ENCODE measurements around the gene ELN. TPM values are rescaled to one million over a fixed set of nuclear protein-coding genes. Genes with fewer than 3 reads are reported as not detected.
"Not testable (repeated sequence)": the region's sequence is repeated elsewhere in the genome, so short reads cannot be mapped to it uniquely, and the experiment has no call there.

The ELN gene
- total RNA-seq: 11.0 TPM

GRCh38 chr7:74027683-74028320 lies at the start of gene ELN:
Gene ELN, plus strand, starts transcription at chr7:74028173. Its CDS starts 15 bp downstream, at chr7:74028188.
- peak; percentile 70 to 79 for DNase-seq (ENCODE audit: low spot score in 2 of 2)
- no peak for FAIRE-seq

GRCh38 chr7:73978661-73979563 lies 49.1 kb upstream of the ELN start:
- no peak for DNase-seq (ENCODE audit: low spot score in 2 of 2)
- FAIRE-seq: no peak

GRCh38 chr7:73979656-73980055 lies 48.3 kb upstream of the ELN start:
- FAIRE-seq; DNase-seq (ENCODE audit: low spot score in 2 of 2): not testable (repeated sequence)

- DNase-seq (ENCODE audit: low spot score in 2 of 2) (no peak), FAIRE-seq (no peak)
These were observed 47.8 kb upstream of the ELN start for GRCh38 chr7:73980206-73980605.

GRCh38 chr7:73981933-73982332 lies 46.0 kb upstream of the ELN start:
- no peak for DNase-seq (ENCODE audit: low spot score in 2 of 2)
- FAIRE-seq: no peak

GRCh38 chr7:73983437-73984164 lies 44.4 kb upstream of the ELN start:
- DNase-seq (ENCODE audit: low spot score in 2 of 2): no peak
- FAIRE-seq: no peak

- DNase-seq (ENCODE audit: low spot score in 2 of 2): no peak
- FAIRE-seq: no peak
These were observed 43.3 kb upstream of the ELN start for GRCh38 chr7:73984481-73985205.

GRCh38 chr7:73985737-73986141 lies 42.2 kb upstream of the ELN start:
- FAIRE-seq: no peak
- DNase-seq (ENCODE audit: low spot score in 2 of 2): no peak

GRCh38 chr7:73986158-73986631 lies 41.8 kb upstream of the ELN start:
- FAIRE-seq (no peak), DNase-seq (ENCODE audit: low spot score in 2 of 2) (no peak)

- no peak for DNase-seq (ENCODE audit: low spot score in 2 of 2)
- FAIRE-seq: no peak
These were observed 40.7 kb upstream of the ELN start for GRCh38 chr7:73987298-73987697.

- DNase-seq (ENCODE audit: low spot score in 2 of 2) (peak; percentile 49 to 74), FAIRE-seq (no peak)
These were observed 39.8 kb upstream of the ELN start for GRCh38 chr7:73988197-73988596.

GRCh38 chr7:73991522-73992100 lies 36.4 kb upstream of the ELN start:
- DNase-seq (ENCODE audit: low spot score in 2 of 2): no peak

GRCh38 chr7:73992101-73992562 lies 35.8 kb upstream of the ELN start:
- FAIRE-seq: no peak
- no peak for DNase-seq (ENCODE audit: low spot score in 2 of 2)

More at GRCh38 chr7:73991522-73992100, 36.4 kb upstream of the ELN start:
- FAIRE-seq: no peak

- DNase-seq (ENCODE audit: low spot score in 2 of 2): no peak
- no peak for FAIRE-seq
These were observed 34.0 kb upstream of the ELN start for GRCh38 chr7:73994023-73994422.

GRCh38 chr7:73994761-73995160 lies 33.2 kb upstream of the ELN start:
- DNase-seq (ENCODE audit: low spot score in 2 of 2) (no peak), FAIRE-seq (no peak)

- FAIRE-seq: no peak
- no peak for DNase-seq (ENCODE audit: low spot score in 2 of 2)
These were observed 32.6 kb upstream of the ELN start for GRCh38 chr7:73995330-73995729.

- FAIRE-seq: no peak
These were observed 32.0 kb upstream of the ELN start for GRCh38 chr7:73995821-73996511.

GRCh38 chr7:73997056-73997455 lies 30.9 kb upstream of the ELN start:
- no peak for DNase-seq (ENCODE audit: low spot score in 2 of 2)
- FAIRE-seq: no peak

More at GRCh38 chr7:73995821-73996511, 32.0 kb upstream of the ELN start:
- no peak for DNase-seq (ENCODE audit: low spot score in 2 of 2)

All from frontal cortex (tissue), 4 donors.